Measurements from ENCODE around the gene NWD2. TPM values are rescaled to one million over a fixed set of nuclear protein-coding genes. Genes with fewer than 3 reads are reported as not detected.

The NWD2 gene
- total RNA-seq, 2 donors from 2014 or later = not detected

GRCh38 chr4:37440501-37440900 is 196.0 kb downstream of the NWD2 start:
- no peak for DNase-seq (ENCODE audit: low spot score in 2 of 2)
- H3K27ac Mint-ChIP-seq = no peak overlapping the region
- H3K36me3 Mint-ChIP-seq = no peaks in the 10 kb centered on the region
- no peak for ATAC-seq
- no peaks in the 10 kb centered on the region for H3K9me3 Mint-ChIP-seq

GRCh38 chr4:37441231-37442061 is 196.9 kb downstream of the NWD2 start:
- H3K36me3 Mint-ChIP-seq = no peaks in the 10 kb centered on the region
- DNase-seq (ENCODE audit: low spot score in 2 of 2) (no peak), ATAC-seq (no peak)
- no peaks in the 10 kb centered on the region for H3K9me3 Mint-ChIP-seq
- no peak overlapping the region for H3K27ac Mint-ChIP-seq

- no peak for ATAC-seq
- Mint-ChIP-seq H3K36me3 (no peaks in the 10 kb centered on the region), H3K27ac (peak overlapping the region in 1 of 2 donors; percentile 40), H3K9me3 (no peaks in the 10 kb centered on the region)
- DNase-seq (ENCODE audit: low spot score in 2 of 2) = no peak
Measured at GRCh38 chr4:37442062-37442323, 197.4 kb downstream of the NWD2 start.

- H3K9me3 Mint-ChIP-seq = no peaks in the 10 kb centered on the region
- ATAC-seq (no peak), DNase-seq (ENCODE audit: low spot score in 2 of 2) (no peak)
- H3K36me3 Mint-ChIP-seq = no peaks in the 10 kb centered on the region
- H3K27ac Mint-ChIP-seq = no peak overlapping the region
Measured at GRCh38 chr4:37443137-37443536, 198.6 kb downstream of the NWD2 start.

GRCh38 chr4:37445023-37445422 is 200.5 kb downstream of the NWD2 start:
- ATAC-seq (no peak), DNase-seq (ENCODE audit: low spot score in 2 of 2) (no peak)
- H3K9me3 Mint-ChIP-seq = no peaks in the 10 kb centered on the region
- H3K36me3 Mint-ChIP-seq = no peaks in the 10 kb centered on the region
- no peak overlapping the region for H3K27ac Mint-ChIP-seq

GRCh38 chr4:37446016-37446415 is 201.5 kb downstream of the NWD2 start:
- Mint-ChIP-seq H3K9me3 (no peaks in the 10 kb centered on the region), H3K36me3 (no peaks in the 10 kb centered on the region), H3K27ac (no peak overlapping the region)
- ATAC-seq (no peak), DNase-seq (ENCODE audit: low spot score in 2 of 2) (no peak)

GRCh38 chr4:37447886-37448285 is 203.3 kb downstream of the NWD2 start:
- no peak for ATAC-seq
- no peak for DNase-seq (ENCODE audit: low spot score in 2 of 2)
- Mint-ChIP-seq H3K9me3 (no peaks in the 10 kb centered on the region), H3K27ac (no peak overlapping the region), H3K36me3 (no peaks in the 10 kb centered on the region)

- ATAC-seq = no peak
Measured at GRCh38 chr4:37450309-37450708, 205.8 kb downstream of the NWD2 start.

GRCh38 chr4:37450911-37451310 is 206.4 kb downstream of the NWD2 start:
- DNase-seq (ENCODE audit: low spot score in 2 of 2) = no peak
- Mint-ChIP-seq H3K27ac (no peak overlapping the region), H3K36me3 (peaks cover 0 to 5% of the 10 kb centered on the region in 2 donors), H3K9me3 (no peaks in the 10 kb centered on the region)
- no peak for ATAC-seq

More at GRCh38 chr4:37450309-37450708, 205.8 kb downstream of the NWD2 start:
- Mint-ChIP-seq H3K9me3 (no peaks in the 10 kb centered on the region), H3K36me3 (peaks cover 0 to 5% of the 10 kb centered on the region in 2 donors), H3K27ac (no peak overlapping the region)
- no peak for DNase-seq (ENCODE audit: low spot score in 2 of 2)

GRCh38 chr4:37451656-37452055 is 207.1 kb downstream of the NWD2 start:
- no peak for ATAC-seq
- Mint-ChIP-seq H3K36me3 (peaks cover 0 to 5% of the 10 kb centered on the region in 2 donors), H3K9me3 (no peaks in the 10 kb centered on the region)

GRCh38 chr4:37452952-37453280 is 208.4 kb downstream of the NWD2 start:
- no peak overlapping the region for H3K27ac Mint-ChIP-seq
- peaks cover 0 to 5% of the 10 kb centered on the region in 2 donors for H3K36me3 Mint-ChIP-seq
- ATAC-seq (peak; percentile 69 to 71), DNase-seq (ENCODE audit: low spot score in 2 of 2) (peak in 1 of 2 donors; percentile 47)
- no peaks in the 10 kb centered on the region for H3K9me3 Mint-ChIP-seq

More at GRCh38 chr4:37451656-37452055, 207.1 kb downstream of the NWD2 start:
- H3K27ac Mint-ChIP-seq = no peak overlapping the region
- no peak for DNase-seq (ENCODE audit: low spot score in 2 of 2)

- ATAC-seq (peak; percentile 86 to 95), DNase-seq (ENCODE audit: low spot score in 2 of 2) (peak in 1 of 2 donors; percentile 69)
- Mint-ChIP-seq H3K27ac (no peak overlapping the region), H3K36me3 (peaks cover 0 to 5% of the 10 kb centered on the region in 2 donors), H3K9me3 (no peaks in the 10 kb centered on the region)
Measured at GRCh38 chr4:37453281-37453998, 208.9 kb downstream of the NWD2 start.

GRCh38 chr4:37453999-37454800 is 209.7 kb downstream of the NWD2 start:
- Mint-ChIP-seq H3K36me3 (peaks cover 0 to 5% of the 10 kb centered on the region in 2 donors), H3K27ac (no peak overlapping the region), H3K9me3 (no peaks in the 10 kb centered on the region)
- DNase-seq (ENCODE audit: low spot score in 2 of 2) (no peak), ATAC-seq (no peak)

GRCh38 chr4:37455301-37456131 is 211.0 kb downstream of the NWD2 start:
- Mint-ChIP-seq H3K27ac (no peak overlapping the region), H3K9me3 (no peaks in the 10 kb centered on the region), H3K36me3 (peaks cover 0 to 5% of the 10 kb centered on the region in 2 donors)
- no peak for ATAC-seq
- no peak for DNase-seq (ENCODE audit: low spot score in 2 of 2)

- ATAC-seq (no peak), DNase-seq (ENCODE audit: low spot score in 2 of 2) (no peak)
- no peaks in the 10 kb centered on the region for H3K9me3 Mint-ChIP-seq
Measured at GRCh38 chr4:37461801-37462200, 217.3 kb downstream of the NWD2 start.

GRCh38 chr4:37463033-37463856 is 218.7 kb downstream of the NWD2 start:
- no peak for DNase-seq (ENCODE audit: low spot score in 2 of 2)
- no peak for ATAC-seq
- Mint-ChIP-seq H3K9me3 (no peaks in the 10 kb centered on the region), H3K27ac (no peak overlapping the region), H3K36me3 (no peaks in the 10 kb centered on the region)

More at GRCh38 chr4:37461801-37462200, 217.3 kb downstream of the NWD2 start:
- H3K27ac Mint-ChIP-seq = no peak overlapping the region
- no peaks in the 10 kb centered on the region for H3K36me3 Mint-ChIP-seq
